Hepatocyte (in vitro differentiated cells): ENCODE data around the gene C4A. TPM values are rescaled to one million over a fixed set of nuclear protein-coding genes. Genes with fewer than 3 reads are reported as not detected.

ENCODE experiments used
- DNase-seq: peaks from one replicate; pipeline ENCODE4 v3.0.0-alpha.2; 2016; ENCODE audit warnings: low spot score
- H2AFZ ChIP-seq: fragments of 200-600 bp; sonication (generic); 2 replicates; pipeline ENCODE4 v1.6.0; 2016; ENCODE audit warnings: antibody characterized with exemption, mild to moderate bottlenecking
- H3K27ac ChIP-seq: fragments of 200-600 bp; sonication (generic); 2 replicates; pipeline ENCODE4 v1.5.1; 2016; ENCODE audit warnings: mild to moderate bottlenecking
- H3K27me3 ChIP-seq: fragments of 200-600 bp; sonication (generic); 2 replicates; pipeline ENCODE4 v1.6.1; 2016
- H3K36me3 ChIP-seq: fragments of 200-600 bp; sonication (generic); replicated peaks from 2 replicates; pipeline ENCODE4 v1.5.1; 2016; ENCODE audit warnings: low read depth; ENCODE audit not compliant: insufficient read depth
- H3K4me1 ChIP-seq: fragments of 200-600 bp; sonication (generic); 2 replicates; pipeline ENCODE4 v1.5.1; 2016; ENCODE audit warnings: mild to moderate bottlenecking, moderate library complexity; ENCODE audit not compliant: insufficient read depth
- H3K4me2 ChIP-seq: fragments of 200-600 bp; sonication (generic); 2 replicates; pipeline ENCODE4 v1.6.0; 2016
- H3K4me3 ChIP-seq: fragments of 200-600 bp; sonication (generic); 2 replicates; pipeline ENCODE4 v1.5.1; 2016; ENCODE audit warnings: mild to moderate bottlenecking
- H3K79me2 ChIP-seq: fragments of 200-600 bp; sonication (generic); 2 replicates; pipeline ENCODE4 v1.6.0; 2017; ENCODE audit warnings: mild to moderate bottlenecking
- H3K9me2 ChIP-seq: fragments of 200-600 bp; sonication (generic); replicated peaks from 2 replicates; pipeline ENCODE4 v1.6.0; 2017; ENCODE audit warnings: mild to moderate bottlenecking; ENCODE audit not compliant: insufficient read depth
- H3K9me3 ChIP-seq: fragments of 200-600 bp; sonication (generic); 2 replicates; pipeline ENCODE4 v1.5.1; 2016; ENCODE audit warnings: low read depth, mild to moderate bottlenecking
- H4K20me1 ChIP-seq: fragments of 200-600 bp; sonication (generic); 2 replicates; pipeline ENCODE4 v1.6.0; 2016; ENCODE audit warnings: mild to moderate bottlenecking; ENCODE audit not compliant: insufficient read depth, poor library complexity, severe bottlenecking
- CTCF ChIP-seq: fragments of 200-600 bp; sonication (generic); IDR thresholded peaks from 2 replicates; pipeline ENCODE4 v1.5.1; 2016; ENCODE audit warnings: antibody characterized with exemption, mild to moderate bottlenecking; ENCODE audit not compliant: poor library complexity
- EZH2 ChIP-seq: fragments of 200-600 bp; sonication (generic); IDR thresholded peaks from 2 replicates; pipeline ENCODE4 v1.6.1; 2016; ENCODE audit warnings: antibody characterized with exemption, mild to moderate bottlenecking, borderline replicate concordance
- EZH2phosphoT487 ChIP-seq: fragments of 200-600 bp; sonication (generic); IDR thresholded peaks from one replicate; pipeline ENCODE4 v1.6.1; 2018; ENCODE audit warnings: antibody characterized with exemption, mild to moderate bottlenecking, low read depth, moderate library complexity; ENCODE audit not compliant: unreplicated experiment, severe bottlenecking
- WGBS: methylation state at CpG from one replicate; pipeline ENCODE4 v1.1.6; 2016; ENCODE audit warnings: low lambda C conversion rate; ENCODE audit errors: missing lambda C conversion rate; 5-methylcytosine and 5-hydroxymethylcytosine counted together
- polyA plus RNA-seq: library from polyadenylated mRNA; unstranded; fragments of >200 nt; fragmentation: Nextera tagmentation; extraction: Ambion mirVana; gene quantifications from 2 replicates; pipeline ENCODE4 v1.2.1, GENCODE V29; 2016
- total RNA-seq: library from RNA; depleted of rRNA; stranded (reverse); fragments of >200 nt; gene quantifications from 2 replicates; pipeline ENCODE4 v1.2.3, GENCODE V29; 2014

Gene C4A
- total and polyA plus RNA-seq, 2 experiments from 2014 or later: 66.8 to 74.4 TPM

DNA sequence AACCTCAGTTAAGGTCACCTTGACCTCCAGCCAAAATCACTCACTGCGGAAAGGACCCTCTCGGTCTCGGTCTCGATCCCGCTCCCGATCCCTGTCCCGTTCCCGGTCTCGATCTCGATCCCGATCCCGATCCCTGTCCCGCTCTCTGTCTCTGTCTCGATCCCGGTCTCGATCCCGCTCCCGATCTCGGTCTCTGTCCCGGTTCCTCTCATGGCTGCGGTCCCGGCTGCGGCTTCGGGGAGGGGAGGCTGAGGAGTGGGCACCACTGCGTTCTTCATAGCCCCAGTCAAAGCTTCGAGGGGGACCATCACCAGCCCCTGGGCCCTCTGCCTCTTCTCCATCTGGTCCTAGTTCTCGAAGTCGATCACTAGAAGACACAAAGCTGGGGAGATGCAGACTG lies 27.3 kb upstream of the C4A start:
- WGBS: over 99% methylated on average over 28 of the region's 28 CpGs
- DNase-seq: no peak
- no peaks in the 10 kb centered on the region for H3K36me3 ChIP-seq

GRCh38 chr6:31956796-31957195 lies 25.1 kb upstream of the C4A start:
- DNase-seq: no peak
- Histone ChIP-seq H3K9me3 (no peaks in the 10 kb centered on the region), H3K9me2 (no peaks in the 10 kb centered on the region), H3K4me2 (no peak overlapping the region), H3K79me2 (peaks cover 38% of the 10 kb centered on the region), H4K20me1 (no peaks in the 10 kb centered on the region), H3K27ac (no peak overlapping the region), H3K4me1 (peaks cover 11% of the 10 kb centered on the region), H3K27me3 (no peaks in the 10 kb centered on the region), H2AFZ (no peak overlapping the region), H3K36me3 (no peaks in the 10 kb centered on the region), H3K4me3 (no peak overlapping the region)
- no peak for TF ChIP-seq EZH2
- no peak for TF ChIP-seq CTCF
- TF ChIP-seq EZH2phosphoT487: no peak
- WGBS: 94% methylated on average over 3 of the region's 3 CpGs

More for the DNA sequence above, 27.3 kb upstream of the C4A start:
- Histone ChIP-seq H3K4me1 (peaks cover 6% of the 10 kb centered on the region), H3K27me3 (no peaks in the 10 kb centered on the region), H3K79me2 (peaks cover 23% of the 10 kb centered on the region), H4K20me1 (no peaks in the 10 kb centered on the region), H3K27ac (no peak overlapping the region), H3K4me3 (no peak overlapping the region), H3K4me2 (no peak overlapping the region), H2AFZ (no peak overlapping the region), H3K9me3 (no peaks in the 10 kb centered on the region), H3K9me2 (no peaks in the 10 kb centered on the region)
- TF ChIP-seq EZH2phosphoT487 (no peak), CTCF (no peak), EZH2 (no peak)

DNA sequence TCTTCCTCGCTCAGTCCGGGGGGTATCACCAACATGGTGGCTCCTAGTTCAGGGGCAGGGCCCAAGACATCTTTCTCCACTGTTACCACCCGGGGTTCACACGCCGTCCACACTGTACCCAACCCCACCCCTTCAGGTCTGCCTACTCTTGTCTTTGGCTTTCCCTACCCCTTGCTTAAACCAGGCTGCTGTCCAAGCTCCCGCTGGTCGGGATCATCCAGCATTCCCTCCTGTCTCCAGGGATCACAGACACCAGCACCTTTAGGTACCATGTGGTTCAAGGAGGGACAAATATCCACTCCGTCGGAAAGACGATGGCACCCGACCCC lies 23.5 kb upstream of the C4A start:
- H3K4me1 ChIP-seq: peaks cover 11% of the 10 kb centered on the region
- H3K4me2 ChIP-seq: peak overlapping the region; percentile 98
- TF ChIP-seq CTCF (no peak), EZH2 (no peak), EZH2phosphoT487 (no peak)
- no peaks in the 10 kb centered on the region for H3K9me2 ChIP-seq
- H3K4me3 ChIP-seq: peak overlapping the region; percentile 85
- H3K36me3 ChIP-seq: no peaks in the 10 kb centered on the region
- H2AFZ ChIP-seq: peak overlapping the region; percentile 79
- H3K9me3 ChIP-seq: no peaks in the 10 kb centered on the region
- H4K20me1 ChIP-seq: no peaks in the 10 kb centered on the region
- peaks cover 38% of the 10 kb centered on the region for H3K79me2 ChIP-seq
- 13% methylated on average over 11 of the region's 11 CpGs for WGBS
- DNase-seq: no peak
- H3K27ac ChIP-seq: peak overlapping the region; percentile 91
- H3K27me3 ChIP-seq: no peaks in the 10 kb centered on the region
